HAP-1 (cell line): ENCODE data around the gene IGFBP7.

Experiments
- DNase-seq, 2 experiments: peaks; one replicate each; pipeline ENCODE4 v3.0.0-alpha.2; 2016 to 2020; ENCODE audit warnings: low spot score in 2 of 2
- H3K27me3 ChIP-seq: fragments of 250-450 bp; sonication (Bioruptor Pico); 2 replicates; pipeline ENCODE4 v1.5.1; 2020; ENCODE audit warnings: low read depth, mild to moderate bottlenecking, moderate library complexity
- H3K36me3 ChIP-seq: fragments of 250-450 bp; sonication (Bioruptor Pico); replicated peaks from 2 replicates; pipeline ENCODE4 v1.5.1; 2020; ENCODE audit warnings: mild to moderate bottlenecking
- H3K4me1 ChIP-seq: fragments of 250-450 bp; sonication (Bioruptor Pico); 2 replicates; pipeline ENCODE4 v1.5.1; 2020; ENCODE audit warnings: mild to moderate bottlenecking
- H3K4me3 ChIP-seq: fragments of 250-450 bp; sonication (Bioruptor Pico); 2 replicates; pipeline ENCODE4 v1.5.1; 2020; ENCODE audit warnings: mild to moderate bottlenecking, moderate library complexity
- H3K9me3 ChIP-seq: fragments of 250-450 bp; sonication (Bioruptor Pico); 2 replicates; pipeline ENCODE4 v1.5.1; 2020; ENCODE audit warnings: mild to moderate bottlenecking, moderate library complexity
- in situ Hi-C: fragments of 300-500 bp; cut with MboI; formaldehyde crosslinking; loops from 3 replicates; pipeline ENCODE4 v1.14.3; 2020; ENCODE audit warnings: low sequenced_read_pairs, inconsistent platforms, mixed read lengths

IGFBP7 gene

DNA sequence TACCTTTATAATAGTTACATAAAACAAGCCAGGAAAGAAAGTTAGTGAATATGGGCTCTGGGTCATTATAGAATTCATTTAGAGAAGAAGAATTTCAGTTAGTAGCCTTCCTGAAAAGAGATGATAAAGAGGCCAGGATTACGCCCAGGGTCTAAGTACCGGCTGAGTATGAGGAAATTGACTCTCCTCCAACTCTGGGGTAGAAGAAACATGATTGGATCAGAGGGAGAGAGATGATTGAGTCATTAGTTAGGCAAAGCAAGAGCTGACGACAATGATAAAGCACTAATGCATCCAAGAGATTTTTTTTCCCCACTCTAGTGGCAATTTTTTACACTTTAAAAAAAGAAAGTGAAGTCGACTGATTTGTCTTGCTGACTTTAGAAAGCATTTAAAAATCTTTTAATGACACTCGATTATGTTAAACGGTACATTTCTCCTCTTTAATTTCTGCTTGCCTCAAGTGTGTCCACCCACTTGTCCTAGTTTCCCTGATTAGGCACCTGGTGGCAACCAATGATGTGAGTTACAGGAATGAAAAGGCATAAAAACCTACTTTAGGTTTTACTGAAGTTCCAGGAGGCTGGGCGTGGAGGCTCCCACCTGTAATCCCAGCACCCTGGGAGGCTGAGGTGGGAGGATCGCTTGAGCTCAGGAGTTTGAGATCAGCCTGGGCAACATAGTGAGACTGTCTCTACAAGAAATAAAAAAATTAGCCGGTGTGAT, 37.3 kb upstream of the IGFBP7 start:
- Histone ChIP-seq H3K9me3 (no peaks in the 10 kb centered on the region), H3K36me3 (no peaks in the 10 kb centered on the region), H3K4me1 (no peaks in the 10 kb centered on the region), H3K4me3 (no peak overlapping the region), H3K27me3 (peaks cover 18% of the 10 kb centered on the region)
- no peak for DNase-seq
- in situ Hi-C loops: no loop called here

DNA sequence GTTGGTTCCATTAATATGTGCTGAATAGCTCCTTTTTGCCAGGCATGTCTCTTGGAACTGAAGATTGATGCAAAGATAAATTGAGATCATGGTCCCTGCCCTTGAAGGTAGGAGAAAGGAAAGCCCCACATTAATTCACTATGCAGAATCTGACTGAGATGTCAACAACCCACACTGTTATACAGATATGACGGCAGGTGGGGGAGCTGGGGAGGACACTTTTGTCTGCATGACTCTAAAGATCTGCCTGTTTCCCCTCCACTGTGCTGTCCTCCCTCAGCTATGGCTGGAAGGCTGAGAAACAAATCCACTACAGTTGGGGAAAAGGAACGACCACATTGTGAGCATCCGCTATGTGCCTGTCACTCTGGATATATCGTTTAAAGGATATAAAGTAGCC, 36.3 kb upstream of the IGFBP7 start:
- in situ Hi-C loops: no loop called here
- Histone ChIP-seq H3K4me1 (no peaks in the 10 kb centered on the region), H3K4me3 (no peak overlapping the region), H3K27me3 (peaks cover 18% of the 10 kb centered on the region), H3K36me3 (no peaks in the 10 kb centered on the region), H3K9me3 (no peaks in the 10 kb centered on the region)
- DNase-seq: no peak

DNA sequence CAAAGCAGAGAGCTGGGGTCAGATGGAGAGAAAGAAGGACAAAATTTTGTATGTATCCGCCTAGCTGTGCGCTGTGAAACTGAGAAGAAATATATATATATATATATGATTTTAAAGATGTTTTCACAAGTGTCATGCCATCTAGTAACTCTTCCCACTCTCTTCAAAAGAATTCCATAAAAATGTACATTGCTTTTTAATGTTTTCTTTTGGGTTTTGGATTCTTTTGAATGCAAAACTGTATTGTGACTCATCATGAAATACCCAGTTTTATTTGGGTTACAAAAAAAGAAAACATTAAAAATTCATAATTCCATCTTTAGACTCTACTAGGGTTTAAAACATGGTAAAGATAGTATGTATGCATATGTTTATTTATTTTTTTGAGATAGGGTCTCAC, 34.3 kb upstream of the IGFBP7 start:
- no peaks in the 10 kb centered on the region for H3K9me3 ChIP-seq
- H3K4me1 ChIP-seq: no peaks in the 10 kb centered on the region
- H3K4me3 ChIP-seq: no peak overlapping the region
- H3K27me3 ChIP-seq: peaks cover 19% of the 10 kb centered on the region
- in situ Hi-C loops: no loop called here
- no peaks in the 10 kb centered on the region for H3K36me3 ChIP-seq
- DNase-seq: no peak

DNA sequence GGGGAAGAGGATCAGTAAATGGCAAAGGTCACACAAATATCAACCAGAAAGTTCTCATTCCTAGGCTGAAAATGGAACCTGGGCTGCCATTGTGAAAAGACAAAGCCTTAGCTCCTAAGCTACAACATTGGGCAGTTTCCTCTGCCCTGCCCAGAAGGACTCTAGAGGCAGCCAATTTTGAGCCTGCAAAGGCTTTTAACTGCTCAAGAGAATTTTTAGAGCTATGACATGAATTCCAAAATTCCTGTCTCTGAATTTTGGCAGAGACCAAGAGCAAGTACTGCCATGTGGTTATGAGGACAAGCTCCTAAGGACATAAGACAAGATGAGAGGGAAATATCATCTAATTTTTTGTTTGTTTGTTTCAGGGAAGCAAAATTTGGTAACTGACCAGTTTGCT, 29.6 kb upstream of the IGFBP7 start:
- in situ Hi-C loops: no loop called here
- DNase-seq: no peak

DNA sequence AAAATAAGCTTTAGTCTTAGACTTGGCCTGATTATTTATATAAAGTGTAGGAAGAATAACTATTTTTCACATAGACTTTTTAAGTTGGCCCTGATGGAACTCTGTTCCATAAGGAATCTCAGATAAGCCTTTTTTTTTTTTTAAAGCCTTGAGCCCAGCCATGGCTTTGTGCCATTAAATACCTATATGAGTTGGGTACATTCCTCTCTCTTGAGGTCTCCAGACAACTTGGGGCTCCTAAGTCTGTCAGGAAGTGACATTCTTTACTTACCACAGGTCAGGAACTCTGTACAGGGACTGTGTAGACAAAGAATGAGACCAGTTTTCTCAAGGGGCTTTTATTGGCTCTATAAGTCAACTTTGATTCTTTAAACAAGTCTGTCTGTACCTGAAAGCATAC, 27.1 kb upstream of the IGFBP7 start:
- Histone ChIP-seq H3K9me3 (no peaks in the 10 kb centered on the region), H3K27me3 (0 out of 2 replicates have a peak, but pooled peaks cover 3% of the 10 kb centered on the region), H3K4me1 (no peaks in the 10 kb centered on the region), H3K4me3 (no peak overlapping the region), H3K36me3 (no peaks in the 10 kb centered on the region)
- in situ Hi-C loops: no loop called here
- DNase-seq: no peak

More for the DNA sequence above, 29.6 kb upstream of the IGFBP7 start:
- Histone ChIP-seq H3K4me1 (no peaks in the 10 kb centered on the region), H3K27me3 (peaks cover 9% of the 10 kb centered on the region; the same call in 1 of the 2 replicates), H3K36me3 (no peaks in the 10 kb centered on the region), H3K9me3 (no peaks in the 10 kb centered on the region), H3K4me3 (no peak overlapping the region)

DNA sequence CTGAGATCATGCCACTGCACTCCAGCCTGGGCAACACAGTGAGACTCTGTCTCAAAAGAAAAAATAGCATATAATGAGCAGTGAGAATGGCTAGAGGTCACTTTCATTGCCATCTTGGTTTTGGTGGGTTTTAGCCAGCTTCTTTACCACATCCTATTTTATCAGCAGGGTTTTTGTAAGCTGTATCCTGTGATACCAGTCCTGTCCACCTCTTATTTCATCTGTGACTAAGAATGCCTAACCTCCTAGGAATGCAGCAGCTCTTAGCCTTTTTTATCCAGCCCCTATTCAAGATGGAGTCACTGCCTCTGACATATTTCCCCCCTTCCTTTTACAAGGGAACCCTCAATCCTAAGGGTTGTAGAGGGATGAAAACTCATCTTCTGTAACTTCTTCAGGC, 26.1 kb upstream of the IGFBP7 start:
- no peak overlapping the region for H3K4me3 ChIP-seq
- H3K9me3 ChIP-seq: no peaks in the 10 kb centered on the region
- in situ Hi-C loops: no loop called here
- no peaks in the 10 kb centered on the region for H3K36me3 ChIP-seq
- H3K27me3 ChIP-seq: peaks cover 3% of the 10 kb centered on the region
- no peak for DNase-seq
- H3K4me1 ChIP-seq: no peaks in the 10 kb centered on the region

DNA sequence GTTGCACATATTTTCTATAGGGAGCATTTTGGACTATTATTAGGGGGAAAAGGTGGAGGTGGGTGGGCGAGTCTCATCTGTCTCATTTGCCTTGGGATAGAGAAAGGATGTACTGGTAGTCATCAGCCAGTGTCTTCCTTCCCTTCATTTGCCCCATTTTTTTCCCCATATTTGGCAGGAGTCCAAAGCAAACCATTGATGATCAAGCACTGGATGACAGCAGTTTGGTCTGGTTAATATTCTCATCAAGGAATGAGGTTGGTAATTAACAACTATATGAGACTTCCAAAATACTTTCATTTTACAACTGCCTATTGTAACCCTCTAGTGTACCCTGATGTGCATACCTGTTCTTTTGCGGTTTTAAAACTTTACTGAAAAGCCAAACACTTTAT, 22.6 kb upstream of the IGFBP7 start:
- no peak for DNase-seq
- Histone ChIP-seq H3K4me3 (no peak overlapping the region), H3K9me3 (no peaks in the 10 kb centered on the region), H3K27me3 (peaks cover 10% of the 10 kb centered on the region), H3K4me1 (no peaks in the 10 kb centered on the region), H3K36me3 (no peaks in the 10 kb centered on the region)
- in situ Hi-C loops: no loop called here

DNA sequence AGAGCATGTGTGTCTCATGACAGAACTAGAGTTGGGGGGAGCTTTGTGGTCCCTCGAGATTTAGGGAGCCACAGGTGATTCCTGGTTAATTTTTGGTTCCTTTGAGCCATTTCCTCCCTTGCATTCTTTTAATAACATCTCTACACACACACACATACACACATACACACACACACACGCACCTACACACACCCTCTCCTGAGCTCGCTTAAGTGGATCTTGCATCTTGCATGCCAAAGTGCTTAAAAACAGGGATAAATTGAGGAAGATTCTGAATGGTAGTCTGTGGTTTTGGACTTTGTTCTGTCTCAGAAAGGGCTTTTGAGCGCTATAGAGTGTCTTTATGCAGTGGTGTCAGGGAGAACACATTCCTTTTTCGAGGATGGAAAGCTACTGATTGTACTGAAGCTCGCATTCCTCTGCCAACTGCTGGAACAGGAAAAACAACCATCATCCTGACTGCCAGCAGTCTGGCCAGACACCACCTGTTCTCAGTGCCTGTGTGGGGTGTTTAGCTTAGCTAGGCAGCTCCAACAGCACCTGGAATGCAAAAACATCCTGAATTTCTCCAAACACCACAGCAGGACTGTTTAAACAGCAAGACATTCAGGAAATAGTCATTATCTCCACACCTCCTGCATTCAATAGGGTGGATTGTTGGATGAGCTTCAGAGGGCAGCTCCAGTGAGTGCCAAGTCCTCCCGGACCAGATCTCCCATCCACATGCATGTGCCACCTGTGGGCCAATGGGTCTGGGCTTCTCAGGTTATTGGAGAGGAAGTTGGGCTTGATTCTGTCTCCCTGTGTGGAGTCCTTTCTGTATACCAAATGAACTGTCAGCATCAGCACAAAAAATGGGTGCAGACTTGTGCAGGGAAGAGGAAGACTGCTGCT, 21.9 kb upstream of the IGFBP7 start:
- DNase-seq: no peak
- Histone ChIP-seq H3K4me3 (no peak overlapping the region), H3K9me3 (peaks cover 4% of the 10 kb centered on the region; the same call in 1 of the 2 replicates), H3K27me3 (peaks cover 10% of the 10 kb centered on the region), H3K4me1 (no peaks in the 10 kb centered on the region), H3K36me3 (no peaks in the 10 kb centered on the region)
- in situ Hi-C loops: no loop called here

DNA sequence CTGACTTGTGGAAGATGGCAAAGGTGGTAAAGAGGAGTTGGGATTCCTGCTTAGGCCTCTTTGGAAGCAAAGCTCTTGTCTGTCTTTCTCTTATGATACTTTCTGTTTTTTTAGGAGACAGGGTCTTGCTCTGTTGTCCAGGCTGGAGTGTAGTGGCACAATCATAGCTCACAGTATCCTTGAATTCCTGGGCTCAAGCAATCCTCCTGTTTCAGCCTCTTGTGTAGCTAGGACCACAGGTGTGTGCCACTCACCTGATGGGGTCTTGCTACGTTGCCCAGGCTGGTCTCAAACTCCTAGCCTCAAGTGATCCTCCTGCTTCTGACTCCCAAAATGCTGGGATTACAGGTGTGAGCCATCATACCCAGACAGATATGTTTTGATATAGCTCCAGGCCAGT, 19.3 kb upstream of the IGFBP7 start:
- H3K27me3 ChIP-seq: peaks cover 10% of the 10 kb centered on the region
- no peaks in the 10 kb centered on the region for H3K4me1 ChIP-seq
- H3K4me3 ChIP-seq: no peak overlapping the region
- in situ Hi-C loops: no loop called here
- no peaks in the 10 kb centered on the region for H3K36me3 ChIP-seq
- peaks cover 4% of the 10 kb centered on the region; the same call in 1 of the 2 replicates for H3K9me3 ChIP-seq
- DNase-seq: no peak

DNA sequence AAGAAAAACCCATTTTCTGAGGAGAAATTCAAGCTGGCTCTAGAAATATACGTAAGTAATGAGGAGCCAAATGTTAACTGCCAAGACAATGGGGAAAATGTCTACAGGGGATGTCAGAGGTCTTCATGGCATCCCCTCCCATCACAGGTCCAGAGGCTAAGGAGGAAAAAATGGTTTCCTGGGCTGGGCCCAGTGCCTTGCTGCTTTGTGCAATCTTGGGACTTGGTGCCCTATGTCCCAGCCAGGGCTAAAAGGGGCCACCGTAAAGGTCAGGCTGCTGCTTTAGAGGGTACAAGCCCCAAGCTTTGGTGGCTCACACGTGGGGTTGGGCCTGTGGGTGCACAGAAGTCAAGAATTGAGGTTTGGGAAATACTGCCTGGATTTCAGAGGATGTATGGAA, 17.2 kb upstream of the IGFBP7 start:
- in situ Hi-C loops: no loop called here
- no peaks in the 10 kb centered on the region for H3K36me3 ChIP-seq
- peaks cover 10% of the 10 kb centered on the region for H3K27me3 ChIP-seq
- H3K4me3 ChIP-seq: no peak overlapping the region
- no peaks in the 10 kb centered on the region for H3K4me1 ChIP-seq
- DNase-seq: no peak
- peaks cover 4% of the 10 kb centered on the region; the same call in 1 of the 2 replicates for H3K9me3 ChIP-seq

DNA sequence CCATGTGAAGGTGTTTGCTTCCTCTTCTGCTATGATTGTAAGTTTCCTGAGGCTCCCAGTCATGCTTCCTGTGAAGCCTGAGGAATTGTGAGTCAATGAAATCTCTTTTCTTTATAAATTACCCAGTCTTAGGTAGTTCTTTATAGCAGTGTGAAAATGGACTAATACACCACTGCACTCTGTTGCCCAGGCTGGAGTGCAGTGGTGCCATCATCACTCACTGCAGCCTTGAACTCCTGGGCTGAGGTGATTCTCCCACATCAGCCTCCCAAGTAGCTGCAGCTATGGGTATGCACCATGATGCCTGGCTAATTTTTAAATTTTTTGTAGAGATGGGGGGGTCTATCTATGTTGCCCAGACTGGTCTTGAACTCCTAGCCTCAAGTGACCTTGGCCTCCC, 15.8 kb upstream of the IGFBP7 start:
- Histone ChIP-seq H3K9me3 (peaks cover 4% of the 10 kb centered on the region; the same call in 1 of the 2 replicates), H3K36me3 (no peaks in the 10 kb centered on the region), H3K27me3 (peaks cover 9% of the 10 kb centered on the region), H3K4me3 (no peak overlapping the region), H3K4me1 (no peaks in the 10 kb centered on the region)
- in situ Hi-C loops: no loop called here
- DNase-seq: no peak

DNA sequence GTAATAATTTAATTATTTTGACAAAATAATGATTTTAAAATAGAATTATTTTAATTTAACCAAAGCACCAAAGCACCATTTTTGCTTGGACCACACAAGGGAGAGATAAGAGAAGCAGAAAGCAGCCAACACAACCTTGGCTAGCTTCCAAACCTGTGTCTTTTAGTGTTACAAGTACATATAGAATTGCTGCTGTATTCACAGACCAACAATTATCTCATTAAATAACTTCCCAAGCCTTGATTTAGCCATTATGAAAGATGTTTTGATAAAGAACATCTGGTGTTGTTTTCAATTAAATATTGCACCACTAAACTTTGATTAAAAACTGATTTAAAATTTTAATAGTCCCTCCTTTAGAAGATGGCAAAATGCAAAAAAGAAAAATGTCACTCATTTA, 14.0 kb upstream of the IGFBP7 start:
- no peak for DNase-seq
- H3K4me3 ChIP-seq: no peak overlapping the region
- H3K9me3 ChIP-seq: peaks cover 4% of the 10 kb centered on the region; the same call in 1 of the 2 replicates
- H3K27me3 ChIP-seq: peaks cover 13% of the 10 kb centered on the region
- no peaks in the 10 kb centered on the region for H3K36me3 ChIP-seq
- in situ Hi-C loops: no loop called here
- H3K4me1 ChIP-seq: no peaks in the 10 kb centered on the region

DNA sequence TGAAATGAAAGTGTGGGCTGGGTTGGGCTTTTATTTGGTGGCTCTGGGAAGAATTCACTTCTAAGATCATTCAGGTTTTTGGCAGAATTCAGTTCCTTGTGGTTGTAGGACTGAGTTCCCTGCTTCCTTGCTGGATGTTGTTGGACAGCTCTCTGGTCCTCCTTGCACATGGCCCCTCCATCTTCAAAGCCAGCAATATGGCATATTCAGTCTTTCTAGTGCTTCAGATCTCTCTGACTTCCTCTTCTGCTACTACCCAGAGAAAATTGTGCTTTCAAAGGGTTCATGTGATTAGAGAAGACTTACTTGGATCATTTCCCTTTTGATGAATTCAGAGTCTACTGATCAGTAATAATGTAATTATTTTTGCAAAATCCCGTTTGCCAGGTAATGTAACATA, 12.8 kb upstream of the IGFBP7 start:
- H3K4me1 ChIP-seq: no peaks in the 10 kb centered on the region
- no peaks in the 10 kb centered on the region for H3K36me3 ChIP-seq
- DNase-seq: no peak
- H3K27me3 ChIP-seq: peaks cover 24% of the 10 kb centered on the region
- H3K9me3 ChIP-seq: peaks cover 4% of the 10 kb centered on the region; the same call in 1 of the 2 replicates
- no peak overlapping the region for H3K4me3 ChIP-seq
- in situ Hi-C loops: no loop called here

DNA sequence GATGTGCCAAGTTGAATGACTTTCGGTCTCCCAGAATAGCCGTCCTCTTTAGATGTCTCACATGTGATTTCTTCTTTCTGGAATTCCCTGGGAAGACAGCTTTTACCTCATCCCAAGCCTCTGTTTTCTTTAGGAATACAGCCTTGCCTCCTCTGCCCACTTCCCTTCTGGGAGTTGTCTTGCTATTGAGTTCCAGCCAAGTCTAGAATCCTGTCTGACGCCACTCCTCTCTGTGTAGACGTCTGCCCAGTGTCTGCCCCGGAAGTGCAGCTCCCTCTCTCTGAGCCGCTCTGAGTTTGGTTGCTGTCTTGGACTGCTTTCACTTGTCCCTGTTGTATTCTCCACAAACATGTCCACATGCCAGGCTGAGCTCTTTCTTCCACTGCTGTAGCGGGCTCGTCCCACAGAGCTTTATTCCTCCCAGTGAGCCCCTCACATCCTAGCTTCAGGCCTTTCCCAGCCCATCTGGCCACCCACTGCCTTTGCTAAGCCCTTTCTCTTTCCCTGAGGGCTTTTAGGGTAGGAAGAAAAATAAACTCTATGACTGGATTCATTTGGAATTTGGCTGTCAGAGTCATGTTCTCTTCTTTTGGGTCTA, 9.0 kb upstream of the IGFBP7 start:
- in situ Hi-C loops: no loop called here
- no peak for DNase-seq
- Histone ChIP-seq H3K9me3 (no peaks in the 10 kb centered on the region), H3K36me3 (no peaks in the 10 kb centered on the region), H3K27me3 (peaks cover 60% of the 10 kb centered on the region), H3K4me1 (no peaks in the 10 kb centered on the region), H3K4me3 (no peak overlapping the region)
